GM12892 (cell line): Measurements from ENCODE around the gene ZFYVE28.

Experiments used
- POLR2A ChIP-seq: IDR thresholded peaks from 2 replicates; pipeline ENCODE4 v1.6.1; 2011; ENCODE audit warnings: low read depth, low read length, control low read depth
- POLR2AphosphoS5 ChIP-seq: IDR thresholded peaks from 2 replicates; pipeline ENCODE4 v1.6.1; 2011; ENCODE audit warnings: low read depth, low read length, control low read depth
- TAF1 ChIP-seq: IDR thresholded peaks from 2 replicates; pipeline ENCODE4 v1.6.1; 2011; ENCODE audit warnings: low read depth, mild to moderate bottlenecking, control low read depth, low read length, borderline replicate concordance

DNA sequence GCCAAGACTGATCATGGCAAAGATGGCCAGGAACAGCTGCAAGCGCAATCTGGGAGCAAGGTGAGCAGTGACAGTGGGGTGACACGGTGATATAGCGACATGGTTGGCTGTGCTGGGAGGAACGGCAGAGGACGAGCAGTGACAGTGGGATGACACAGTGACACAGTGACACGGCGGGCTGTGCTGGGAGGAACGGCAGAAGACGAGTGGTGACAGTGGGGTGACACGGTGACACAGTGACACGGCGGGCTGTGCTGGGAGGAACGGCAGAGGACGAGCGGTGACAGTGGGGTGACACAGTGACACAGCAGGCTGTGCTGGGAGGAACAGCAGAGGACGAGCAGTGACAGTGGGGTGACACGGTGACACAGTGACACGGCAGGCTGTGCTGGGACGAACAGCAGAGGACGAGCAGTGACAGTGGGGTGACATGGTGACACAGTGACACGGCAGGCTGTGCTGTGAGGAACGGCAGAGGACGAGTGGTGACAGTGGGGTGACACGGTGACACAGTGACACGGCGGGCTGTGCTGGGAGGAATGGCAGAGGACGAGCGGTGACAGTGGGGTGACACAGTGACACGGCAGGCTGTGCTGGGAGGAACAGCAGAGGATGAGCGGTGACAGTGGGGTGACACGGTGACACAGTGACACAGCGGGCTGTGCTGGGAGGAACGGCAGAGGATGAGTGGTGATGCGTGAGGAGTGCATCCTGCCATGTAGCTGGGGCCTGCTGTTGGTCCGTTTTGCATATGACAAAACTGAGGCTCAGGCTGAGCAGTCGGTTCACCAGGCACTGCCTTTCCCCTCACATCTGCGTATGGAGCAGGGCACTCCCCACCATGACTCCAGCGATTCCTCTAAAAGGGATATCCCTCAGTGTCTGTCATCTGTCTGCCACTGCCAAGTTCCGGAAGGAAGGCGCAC, 120.6 kb downstream of the ZFYVE28 start:
- TF ChIP-seq POLR2AphosphoS5 (no peak), TAF1 (no peak), POLR2A (no peak)
